Measurements from ENCODE around the gene LHFPL6. TPM values are rescaled to one million over a fixed set of nuclear protein-coding genes. Genes with fewer than 3 reads are reported as not detected.

LHFPL6 gene
- total and polyA plus RNA-seq, 4 donors, result 58.1 to 214 (median 169) TPM

DNA sequence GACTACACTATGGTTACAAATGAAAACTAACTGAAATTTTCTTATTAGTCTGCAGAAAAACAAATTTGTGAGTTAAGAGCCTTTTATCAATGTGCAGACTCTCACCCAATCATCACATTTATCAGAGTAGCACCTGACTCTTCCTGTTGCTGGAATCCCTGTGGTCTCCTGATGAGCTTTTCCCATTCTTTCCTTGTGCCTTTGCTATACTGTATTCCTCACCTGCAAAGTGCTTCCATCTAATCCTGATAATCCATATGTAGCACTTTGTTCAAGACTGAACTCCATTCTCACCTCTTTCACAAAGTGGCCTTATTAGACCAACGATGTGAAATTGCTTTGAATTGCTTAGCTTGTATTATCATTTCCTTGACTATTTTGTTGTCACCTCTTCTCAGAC lies 225.3 kb downstream of the LHFPL6 start:
- intact Hi-C loops (cut with DNase I), result no loop called here
- no peak for ATAC-seq (ENCODE audit: low FRiP score)
- Histone ChIP-seq H3K4me1 (ENCODE audit: control insufficient read depth in 1 of 2, insufficient read depth in 2 of 2, low read length in 2 of 2) (peaks cover 9 to 21% of the 10 kb centered on the region in 2 donors), H3K36me3 (ENCODE audit: control insufficient read depth in 1 of 2, insufficient read depth in 2 of 2, low read length in 1 of 2) (no peaks in the 10 kb centered on the region), H3K27me3 (ENCODE audit: control insufficient read depth in 1 of 2, insufficient read depth in 2 of 2, low read length in 1 of 2) (no peaks in the 10 kb centered on the region), H3K4me3 (ENCODE audit: low read length in 2 of 2) (no peak overlapping the region), H3K27ac (ENCODE audit: low read depth in 1 of 2, low read length in 2 of 2) (peak overlapping the region in 1 of 2 donors; percentile 28), H3K9me3 (ENCODE audit: control insufficient read depth, low read length) (no peaks in the 10 kb centered on the region)
- WGBS, 2 donors, result 26 to 32% methylated on average over 1 of the region's 1 CpG
- DNase-seq, result no peak

GRCh38 chr13:39376076-39376475 lies 226.9 kb downstream of the LHFPL6 start:
- Histone ChIP-seq H3K36me3 (ENCODE audit: control insufficient read depth in 1 of 2, insufficient read depth in 2 of 2, low read length in 1 of 2) (no peaks in the 10 kb centered on the region), H3K9me3 (ENCODE audit: control insufficient read depth, low read length) (no peaks in the 10 kb centered on the region), H3K27me3 (ENCODE audit: control insufficient read depth in 1 of 2, insufficient read depth in 2 of 2, low read length in 1 of 2) (no peaks in the 10 kb centered on the region), H3K4me1 (ENCODE audit: control insufficient read depth in 1 of 2, insufficient read depth in 2 of 2, low read length in 2 of 2) (peaks cover 8 to 28% of the 10 kb centered on the region in 2 donors), H3K4me3 (ENCODE audit: low read length in 2 of 2) (no peak overlapping the region), H3K27ac (ENCODE audit: low read depth in 1 of 2, low read length in 2 of 2) (no peak overlapping the region)
- no peak for ATAC-seq (ENCODE audit: low FRiP score)
- intact Hi-C loops (cut with DNase I), result no loop called here
- DNase-seq, result no peak

- intact Hi-C loops (cut with DNase I), result no loop called here
- DNase-seq (no peak), ATAC-seq (ENCODE audit: low FRiP score) (no peak)
- Histone ChIP-seq H3K4me1 (ENCODE audit: control insufficient read depth in 1 of 2, insufficient read depth in 2 of 2, low read length in 2 of 2) (peaks cover 8 to 25% of the 10 kb centered on the region in 2 donors), H3K4me3 (ENCODE audit: low read length in 2 of 2) (no peak overlapping the region), H3K27ac (ENCODE audit: low read depth in 1 of 2, low read length in 2 of 2) (peak overlapping the region in 1 of 2 donors; percentile 18), H3K9me3 (ENCODE audit: control insufficient read depth, low read length) (no peaks in the 10 kb centered on the region), H3K36me3 (ENCODE audit: control insufficient read depth in 1 of 2, insufficient read depth in 2 of 2, low read length in 1 of 2) (no peaks in the 10 kb centered on the region), H3K27me3 (ENCODE audit: control insufficient read depth in 1 of 2, insufficient read depth in 2 of 2, low read length in 1 of 2) (no peaks in the 10 kb centered on the region)
- 57 to 65% methylated on average over 3 of the region's 3 CpGs for WGBS, 2 donors
These were observed 227.4 kb downstream of the LHFPL6 start for GRCh38 chr13:39375601-39376000.

DNA sequence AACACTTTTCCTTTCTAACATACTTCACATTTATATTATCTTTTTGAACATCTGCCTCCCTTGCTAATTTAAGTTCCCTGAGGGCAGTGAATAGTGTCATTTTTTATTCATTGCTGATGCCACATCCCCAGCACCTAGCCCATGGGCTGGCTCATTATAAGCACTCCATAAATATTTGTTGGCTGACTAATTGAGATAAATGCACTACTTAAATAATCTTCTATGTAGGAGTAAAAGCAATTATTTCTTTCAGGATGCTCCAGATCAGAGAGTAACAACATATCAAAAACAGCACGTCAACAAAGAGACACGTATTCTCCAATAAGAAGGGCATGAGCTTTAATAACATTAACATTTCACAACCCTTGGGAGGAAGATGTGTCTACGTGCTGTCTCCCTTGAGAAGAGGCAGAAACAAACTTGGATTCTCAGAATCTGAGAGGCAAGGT lies 228.2 kb downstream of the LHFPL6 start:
- intact Hi-C loops (cut with DNase I), result no loop called here
- Histone ChIP-seq H3K27ac (ENCODE audit: low read depth in 1 of 2, low read length in 2 of 2) (peak overlapping the region; percentile 13 to 57), H3K9me3 (ENCODE audit: control insufficient read depth, low read length) (no peaks in the 10 kb centered on the region), H3K36me3 (ENCODE audit: control insufficient read depth in 1 of 2, insufficient read depth in 2 of 2, low read length in 1 of 2) (no peaks in the 10 kb centered on the region), H3K4me3 (ENCODE audit: low read length in 2 of 2) (no peak overlapping the region), H3K4me1 (ENCODE audit: control insufficient read depth in 1 of 2, insufficient read depth in 2 of 2, low read length in 2 of 2) (peaks cover 8 to 25% of the 10 kb centered on the region in 2 donors), H3K27me3 (ENCODE audit: control insufficient read depth in 1 of 2, insufficient read depth in 2 of 2, low read length in 1 of 2) (no peaks in the 10 kb centered on the region)
- DNase-seq (no peak), ATAC-seq (ENCODE audit: low FRiP score) (no peak)
- WGBS, 2 donors, result 84 to 87% methylated on average over 3 of the region's 3 CpGs

GRCh38 chr13:39373145-39373544 lies 229.8 kb downstream of the LHFPL6 start:
- H3K4me1 ChIP-seq (ENCODE audit: control insufficient read depth in 1 of 2, insufficient read depth in 2 of 2, low read length in 2 of 2), result peaks cover 8 to 21% of the 10 kb centered on the region in 2 donors
- no peaks in the 10 kb centered on the region for H3K36me3 ChIP-seq (ENCODE audit: control insufficient read depth in 1 of 2, insufficient read depth in 2 of 2, low read length in 1 of 2)
- peak overlapping the region; percentile 19 to 30 for H3K27ac ChIP-seq (ENCODE audit: low read depth in 1 of 2, low read length in 2 of 2)
- no peak for DNase-seq
- no peak for ATAC-seq (ENCODE audit: low FRiP score)
- intact Hi-C loops (cut with DNase I), result no loop called here
- H3K27me3 ChIP-seq (ENCODE audit: control insufficient read depth in 1 of 2, insufficient read depth in 2 of 2, low read length in 1 of 2), result no peaks in the 10 kb centered on the region
- 61 to 63% methylated on average over 3 of the region's 3 CpGs for WGBS, 2 donors
- no peak overlapping the region for H3K4me3 ChIP-seq (ENCODE audit: low read length in 2 of 2)
- H3K9me3 ChIP-seq (ENCODE audit: control insufficient read depth, low read length), result no peaks in the 10 kb centered on the region

DNA sequence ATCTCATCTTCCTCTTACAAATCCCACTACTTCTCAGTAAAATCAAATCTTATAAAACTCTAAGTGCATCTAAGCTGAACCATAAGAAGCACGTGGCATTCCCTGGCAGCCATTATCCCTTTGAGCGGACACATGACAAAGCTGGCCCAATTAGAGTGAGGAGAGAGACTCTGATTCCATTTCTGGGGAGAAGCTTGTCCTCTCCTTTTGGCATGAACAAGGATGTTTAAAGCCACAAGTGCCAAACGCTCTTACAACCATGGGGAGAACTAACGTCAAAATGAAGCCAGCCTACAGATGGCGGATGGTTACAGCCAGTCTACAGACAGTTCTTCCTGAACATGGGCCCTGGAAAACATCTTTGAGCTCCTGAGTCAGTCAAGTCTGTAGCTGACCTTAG lies 231.3 kb downstream of the LHFPL6 start:
- no peak for DNase-seq
- no peaks in the 10 kb centered on the region for H3K27me3 ChIP-seq (ENCODE audit: control insufficient read depth in 1 of 2, insufficient read depth in 2 of 2, low read length in 1 of 2)
- no peaks in the 10 kb centered on the region for H3K9me3 ChIP-seq (ENCODE audit: control insufficient read depth, low read length)

GRCh38 chr13:39370554-39370953 lies 232.4 kb downstream of the LHFPL6 start:
- ATAC-seq (ENCODE audit: low FRiP score) (peak; percentile 51), DNase-seq (peak; percentile 72 to 81)
- Histone ChIP-seq H3K4me1 (ENCODE audit: control insufficient read depth in 1 of 2, insufficient read depth in 2 of 2, low read length in 2 of 2) (peaks cover 6 to 17% of the 10 kb centered on the region in 2 donors), H3K27me3 (ENCODE audit: control insufficient read depth in 1 of 2, insufficient read depth in 2 of 2, low read length in 1 of 2) (no peaks in the 10 kb centered on the region), H3K9me3 (ENCODE audit: control insufficient read depth, low read length) (no peaks in the 10 kb centered on the region), H3K4me3 (ENCODE audit: low read length in 2 of 2) (peak overlapping the region in 1 of 2 donors; percentile 41), H3K36me3 (ENCODE audit: control insufficient read depth in 1 of 2, insufficient read depth in 2 of 2, low read length in 1 of 2) (no peaks in the 10 kb centered on the region), H3K27ac (ENCODE audit: low read depth in 1 of 2, low read length in 2 of 2) (peak overlapping the region; percentile 14 to 18)
- 6 to 10% methylated on average over 4 of the region's 4 CpGs for WGBS, 2 donors
- intact Hi-C loops (cut with DNase I), result no loop called here

More for the DNA sequence above, 231.3 kb downstream of the LHFPL6 start:
- Histone ChIP-seq H3K4me1 (ENCODE audit: control insufficient read depth in 1 of 2, insufficient read depth in 2 of 2, low read length in 2 of 2) (peaks cover 6 to 17% of the 10 kb centered on the region in 2 donors), H3K36me3 (ENCODE audit: control insufficient read depth in 1 of 2, insufficient read depth in 2 of 2, low read length in 1 of 2) (no peaks in the 10 kb centered on the region), H3K27ac (ENCODE audit: low read depth in 1 of 2, low read length in 2 of 2) (peak overlapping the region in 1 of 2 donors; percentile 14), H3K4me3 (ENCODE audit: low read length in 2 of 2) (no peak overlapping the region)
- ATAC-seq (ENCODE audit: low FRiP score), result no peak
- intact Hi-C loops (cut with DNase I), result no loop called here
- WGBS, 2 donors, result 61 to 62% methylated on average over 5 of the region's 5 CpGs

GRCh38 chr13:39370048-39370447 lies 232.9 kb downstream of the LHFPL6 start:
- no peaks in the 10 kb centered on the region for H3K9me3 ChIP-seq (ENCODE audit: control insufficient read depth, low read length)
- intact Hi-C loops (cut with DNase I), result no loop called here
- H3K4me1 ChIP-seq (ENCODE audit: control insufficient read depth in 1 of 2, insufficient read depth in 2 of 2, low read length in 2 of 2), result peaks cover 7 to 19% of the 10 kb centered on the region in 2 donors
- DNase-seq, result no peak
- no peak overlapping the region for H3K4me3 ChIP-seq (ENCODE audit: low read length in 2 of 2)
- H3K27me3 ChIP-seq (ENCODE audit: control insufficient read depth in 1 of 2, insufficient read depth in 2 of 2, low read length in 1 of 2), result no peaks in the 10 kb centered on the region
- no peak for ATAC-seq (ENCODE audit: low FRiP score)
- peak overlapping the region in 1 of 2 donors; percentile 42 for H3K27ac ChIP-seq (ENCODE audit: low read depth in 1 of 2, low read length in 2 of 2)
- H3K36me3 ChIP-seq (ENCODE audit: control insufficient read depth in 1 of 2, insufficient read depth in 2 of 2, low read length in 1 of 2), result no peaks in the 10 kb centered on the region
- 49 to 57% methylated on average over 3 of the region's 3 CpGs for WGBS, 2 donors

GRCh38 chr13:39369161-39369890 lies 233.7 kb downstream of the LHFPL6 start:
- intact Hi-C loops (cut with DNase I), result no loop called here

More at GRCh38 chr13:39369161-39369890, 233.7 kb downstream of the LHFPL6 start:
- DNase-seq, result no peak
- ATAC-seq (ENCODE audit: low FRiP score), result no peak
- no peaks in the 10 kb centered on the region for H3K36me3 ChIP-seq (ENCODE audit: control insufficient read depth in 1 of 2, insufficient read depth in 2 of 2, low read length in 1 of 2)
- peaks cover 9 to 21% of the 10 kb centered on the region in 2 donors for H3K4me1 ChIP-seq (ENCODE audit: control insufficient read depth in 1 of 2, insufficient read depth in 2 of 2, low read length in 2 of 2)
- H3K27me3 ChIP-seq (ENCODE audit: control insufficient read depth in 1 of 2, insufficient read depth in 2 of 2, low read length in 1 of 2), result no peaks in the 10 kb centered on the region
- no peaks in the 10 kb centered on the region for H3K9me3 ChIP-seq (ENCODE audit: control insufficient read depth, low read length)
- 51 to 98% methylated on average over 1 of the region's 1 CpG for WGBS, 2 donors
- no peak overlapping the region for H3K4me3 ChIP-seq (ENCODE audit: low read length in 2 of 2)
- no peak overlapping the region for H3K27ac ChIP-seq (ENCODE audit: low read depth in 1 of 2, low read length in 2 of 2)

Data from aorta (tissue), 5 donors.